Kidney (tissue), 14 donors: ENCODE data around the gene NOD2. TPM values are rescaled to one million over a fixed set of nuclear protein-coding genes. Genes with fewer than 3 reads are reported as not detected.

ENCODE experiments used
- DNase-seq, 5 donors: peaks; one replicate each; pipeline ENCODE4 v3.0.0-alpha.2; 2013 to 2020
- FAIRE-seq: peaks from 2 replicates; lab custom pipeline; 2012; peaks lifted over from hg19 to GRCh38; lab: Jason Lieb, UNC
- H3K27ac ChIP-seq, 2 donors: one replicate each; pipeline ENCODE4 v1.7.0; 2013; ENCODE audit warnings: low read depth in 2 of 2, low read length in 2 of 2, inconsistent platforms in 1 of 2
- H3K27me3 ChIP-seq: one replicate; pipeline ENCODE4 v1.7.1; 2013; ENCODE audit warnings: low read length, inconsistent platforms; ENCODE audit not compliant: control insufficient read depth, insufficient read depth
- H3K36me3 ChIP-seq, 3 donors: one replicate each; pipeline versions ENCODE4 v1.7.0 to v1.7.1; 2013; ENCODE audit warnings: low read length in 3 of 3, control low read depth in 1 of 3, inconsistent platforms in 1 of 3; ENCODE audit not compliant: insufficient read depth in 3 of 3, control insufficient read depth in 2 of 3
- H3K4me1 ChIP-seq, 3 donors: one replicate each; pipeline versions ENCODE4 v1.7.0 to v1.7.1; 2013; ENCODE audit warnings: low read length in 3 of 3, inconsistent platforms in 1 of 3, low read depth in 1 of 3; ENCODE audit not compliant: control insufficient read depth in 2 of 3, insufficient read depth in 2 of 3
- H3K4me3 ChIP-seq, 3 donors: one replicate each; pipeline versions ENCODE4 v1.7.0 to v1.8.1; 2013; ENCODE audit warnings: low read length in 3 of 3, control low read depth in 1 of 3, inconsistent platforms in 1 of 3
- H3K9ac ChIP-seq, 3 donors: one replicate each; pipeline versions ENCODE4 v1.7.0 to v1.7.1; 2013; ENCODE audit warnings: low read length in 3 of 3, control low read depth in 1 of 3, inconsistent platforms in 1 of 3
- H3K9me3 ChIP-seq, 3 donors: one replicate each; pipeline versions ENCODE4 v1.7.0 to v1.7.1; 2013; ENCODE audit warnings: low read length in 3 of 3, control low read depth in 1 of 3, inconsistent platforms in 1 of 3; ENCODE audit not compliant: control insufficient read depth in 2 of 3, insufficient read depth in 1 of 3
- intact Hi-C: fragments of 100-400 bp; cut with DNase I; formaldehyde crosslinking; loops from one replicate; pipeline ENCODE4 v1.11.1; 2022
- polyA plus RNA-seq: library from polyadenylated mRNA; stranded (reverse); fragments of 350-450 nt; fragmentation: Illumina TruSeq; extraction: RNeasy Lipid Tissue Mini Kit (QIAGEN cat#74804); gene quantifications from one replicate; pipeline ENCODE4 v1.2.3, GENCODE V29; 2014; ENCODE audit warnings: low read depth, low replicate concordance; ENCODE audit not compliant: insufficient read depth
- total RNA-seq: library from RNA; stranded (reverse); fragmentation: NEBNext Ultra II Directional; extraction: Animal tissue kit (Norgen Biotek cat#: 25700); gene quantifications from one replicate; pipeline ENCODE4 v1.2.1, GENCODE V29; 2021
- TF ChIP-seq, protein P1 (sequence below): IDR thresholded peaks from 3 replicates; pipeline ENCODE4 v1.5.1; 2012; ENCODE audit warnings: mild to moderate bottlenecking, moderate library complexity, borderline replicate concordance; ENCODE audit not compliant: insufficient read depth; ENCODE audit errors: extremely low read depth
- donor health status: control.
- donor health status: control.
- donor health status: control.
- donor health status: control.
- donor health status: control.
- donor health status: DM: yes; HTN: yes; CAD: no.
- donor health status: Normal renal cell carcinoma (clear cell type).

The NOD2 gene
- total and polyA plus RNA-seq, 2 donors from 2014 or later, result 0.22 to 3.6 TPM

DNA sequence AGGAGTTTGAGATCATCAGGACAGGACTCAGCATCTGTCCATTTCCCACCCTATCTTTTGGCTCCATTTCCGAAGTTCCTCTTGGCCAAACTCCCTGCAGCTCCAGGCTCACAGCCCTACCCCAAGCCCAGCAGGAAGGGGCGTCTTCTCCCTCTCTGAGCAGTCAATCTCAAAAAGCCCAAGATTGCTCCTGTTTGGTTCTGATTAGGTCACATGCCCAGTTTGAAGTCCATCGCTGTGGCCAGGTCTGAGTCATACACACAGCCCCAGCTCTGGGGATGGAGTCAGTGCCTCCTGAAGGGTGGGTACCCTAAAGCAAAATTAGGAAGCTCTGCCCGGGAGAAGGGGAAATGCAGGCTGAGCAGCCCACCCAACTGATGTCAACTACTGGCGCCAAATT, 36.2 kb upstream of the NOD2 start:
- FAIRE-seq (no peak), DNase-seq (peak in 1 of 5 donors; percentile 57)
- H3K27ac ChIP-seq, result no peak overlapping the region
- no peaks in the 10 kb centered on the region for H3K36me3 ChIP-seq
- no peaks in the 10 kb centered on the region for H3K27me3 ChIP-seq
- TF ChIP-seq, protein P1, sequence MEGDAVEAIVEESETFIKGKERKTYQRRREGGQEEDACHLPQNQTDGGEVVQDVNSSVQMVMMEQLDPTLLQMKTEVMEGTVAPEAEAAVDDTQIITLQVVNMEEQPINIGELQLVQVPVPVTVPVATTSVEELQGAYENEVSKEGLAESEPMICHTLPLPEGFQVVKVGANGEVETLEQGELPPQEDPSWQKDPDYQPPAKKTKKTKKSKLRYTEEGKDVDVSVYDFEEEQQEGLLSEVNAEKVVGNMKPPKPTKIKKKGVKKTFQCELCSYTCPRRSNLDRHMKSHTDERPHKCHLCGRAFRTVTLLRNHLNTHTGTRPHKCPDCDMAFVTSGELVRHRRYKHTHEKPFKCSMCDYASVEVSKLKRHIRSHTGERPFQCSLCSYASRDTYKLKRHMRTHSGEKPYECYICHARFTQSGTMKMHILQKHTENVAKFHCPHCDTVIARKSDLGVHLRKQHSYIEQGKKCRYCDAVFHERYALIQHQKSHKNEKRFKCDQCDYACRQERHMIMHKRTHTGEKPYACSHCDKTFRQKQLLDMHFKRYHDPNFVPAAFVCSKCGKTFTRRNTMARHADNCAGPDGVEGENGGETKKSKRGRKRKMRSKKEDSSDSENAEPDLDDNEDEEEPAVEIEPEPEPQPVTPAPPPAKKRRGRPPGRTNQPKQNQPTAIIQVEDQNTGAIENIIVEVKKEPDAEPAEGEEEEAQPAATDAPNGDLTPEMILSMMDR, result no peak
- intact Hi-C loops, result no loop called here
- no peak overlapping the region for H3K4me3 ChIP-seq
- no peaks in the 10 kb centered on the region for H3K9me3 ChIP-seq
- H3K9ac ChIP-seq, result no peak overlapping the region
- H3K4me1 ChIP-seq, result no peaks in the 10 kb centered on the region

DNA sequence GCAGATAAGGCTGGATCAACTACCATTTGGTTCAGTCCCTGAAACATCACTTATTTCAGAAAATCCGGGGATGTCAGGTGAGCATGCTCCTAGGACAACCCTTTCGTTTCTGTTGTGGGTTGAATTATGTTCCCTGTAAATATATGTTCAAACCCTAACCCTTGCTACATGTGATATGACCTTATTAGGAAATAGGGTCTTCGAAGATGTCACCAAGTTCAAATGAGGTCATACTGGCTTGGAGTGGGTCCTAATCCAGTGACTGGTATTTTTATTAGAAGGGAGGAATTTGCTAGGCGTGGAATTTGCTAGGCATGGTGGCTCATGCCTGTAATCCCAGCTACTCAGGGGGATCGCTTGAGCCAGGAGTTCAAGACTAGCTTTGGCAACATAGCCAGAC, 33.6 kb upstream of the NOD2 start:
- peak in 1 of 5 donors; percentile 7 for DNase-seq
- Histone ChIP-seq H3K9me3 (peaks cover 0 to 6% (median 0%) of the 10 kb centered on the region in 3 donors), H3K27me3 (no peaks in the 10 kb centered on the region), H3K9ac (no peak overlapping the region), H3K4me3 (no peak overlapping the region), H3K4me1 (no peaks in the 10 kb centered on the region), H3K27ac (no peak overlapping the region), H3K36me3 (no peaks in the 10 kb centered on the region)
- TF ChIP-seq, protein P1, result no peak
- FAIRE-seq, result no peak
- intact Hi-C loops, result no loop called here

DNA sequence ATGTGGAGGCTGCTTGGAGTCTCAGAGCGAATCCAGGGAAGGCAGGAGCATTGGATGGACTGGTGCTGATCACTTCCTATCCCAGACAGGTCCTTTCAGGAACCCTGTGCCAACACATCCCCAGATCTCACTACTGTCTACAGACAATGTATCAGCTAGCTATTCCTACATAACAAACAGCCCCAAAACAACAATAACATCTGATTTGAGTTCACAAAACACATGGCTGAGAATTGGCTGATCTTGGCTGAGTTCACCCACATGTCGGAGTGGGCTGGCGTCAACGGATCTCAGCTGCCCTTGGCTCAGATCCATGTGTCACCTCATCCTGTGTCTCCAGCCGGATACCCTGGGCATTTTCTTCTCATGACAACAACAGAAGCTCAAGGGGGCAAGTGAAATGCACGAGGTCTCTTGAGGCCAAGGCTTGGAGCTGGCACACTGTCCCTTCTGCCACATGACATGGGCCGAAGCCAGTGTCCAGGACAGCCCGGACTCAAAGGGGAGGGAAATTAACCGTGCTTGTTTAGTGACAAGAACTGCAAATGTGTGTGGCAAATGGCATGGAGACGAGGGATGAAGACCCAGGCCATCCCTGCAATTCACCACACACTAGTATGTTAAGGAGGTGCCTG, 31.0 kb upstream of the NOD2 start:
- Histone ChIP-seq H3K27ac (no peak overlapping the region), H3K4me1 (no peaks in the 10 kb centered on the region), H3K27me3 (no peaks in the 10 kb centered on the region), H3K4me3 (no peak overlapping the region), H3K9me3 (peaks cover 0 to 6% (median 0%) of the 10 kb centered on the region in 3 donors), H3K9ac (no peak overlapping the region), H3K36me3 (no peaks in the 10 kb centered on the region)
- intact Hi-C loops, result no loop called here
- DNase-seq, result no peak
- FAIRE-seq, result no peak
- TF ChIP-seq, protein P1, result no peak
